B cell (primary cell): ENCODE data around the gene ABCA2.

Experiments used
- EZH2 ChIP-seq: IDR thresholded peaks from 2 replicates; pipeline ENCODE4 v1.6.1; 2012; ENCODE audit warnings: borderline replicate concordance, low read depth, mild to moderate bottlenecking, moderate library complexity, low read length; ENCODE audit not compliant: insufficient read depth, poor library complexity, severe bottlenecking
- TF ChIP-seq, protein P1 (sequence below): fragments of 200-600 bp; IDR thresholded peaks from one replicate; pipeline ENCODE4 v1.8.0; 2022; ENCODE audit warnings: antibody characterized with exemption, mild to moderate bottlenecking

DNA sequence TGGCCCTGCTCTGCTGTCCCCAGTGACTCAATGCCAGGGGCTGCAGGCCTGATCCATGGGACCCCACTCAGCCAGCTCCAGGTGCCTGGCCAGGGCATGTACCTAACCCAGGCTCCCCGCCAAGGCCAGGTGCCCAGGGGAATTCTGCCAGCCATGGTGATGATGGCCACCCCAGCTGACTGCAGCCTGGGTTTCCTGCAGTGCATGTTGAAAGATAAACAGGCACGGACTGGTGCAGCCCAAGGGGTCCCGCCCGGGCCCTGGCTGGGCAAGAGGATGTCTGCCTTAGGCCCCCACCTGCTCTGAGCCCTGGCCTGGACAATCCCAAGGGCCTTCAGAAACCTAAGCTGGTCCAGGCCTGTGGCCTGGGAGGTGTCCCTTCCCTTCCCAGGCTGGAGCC is 1.2 kb downstream of the ABCA2 start:
- TF ChIP-seq, protein P1, sequence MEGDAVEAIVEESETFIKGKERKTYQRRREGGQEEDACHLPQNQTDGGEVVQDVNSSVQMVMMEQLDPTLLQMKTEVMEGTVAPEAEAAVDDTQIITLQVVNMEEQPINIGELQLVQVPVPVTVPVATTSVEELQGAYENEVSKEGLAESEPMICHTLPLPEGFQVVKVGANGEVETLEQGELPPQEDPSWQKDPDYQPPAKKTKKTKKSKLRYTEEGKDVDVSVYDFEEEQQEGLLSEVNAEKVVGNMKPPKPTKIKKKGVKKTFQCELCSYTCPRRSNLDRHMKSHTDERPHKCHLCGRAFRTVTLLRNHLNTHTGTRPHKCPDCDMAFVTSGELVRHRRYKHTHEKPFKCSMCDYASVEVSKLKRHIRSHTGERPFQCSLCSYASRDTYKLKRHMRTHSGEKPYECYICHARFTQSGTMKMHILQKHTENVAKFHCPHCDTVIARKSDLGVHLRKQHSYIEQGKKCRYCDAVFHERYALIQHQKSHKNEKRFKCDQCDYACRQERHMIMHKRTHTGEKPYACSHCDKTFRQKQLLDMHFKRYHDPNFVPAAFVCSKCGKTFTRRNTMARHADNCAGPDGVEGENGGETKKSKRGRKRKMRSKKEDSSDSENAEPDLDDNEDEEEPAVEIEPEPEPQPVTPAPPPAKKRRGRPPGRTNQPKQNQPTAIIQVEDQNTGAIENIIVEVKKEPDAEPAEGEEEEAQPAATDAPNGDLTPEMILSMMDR = no peak
- TF ChIP-seq EZH2 = no peak
